ENCODE data around the gene NTN5. TPM values are rescaled to one million over a fixed set of nuclear protein-coding genes. Genes with fewer than 3 reads are reported as not detected.

Gene NTN5
- total and polyA plus RNA-seq, 2 experiments from 2014 or later: 0.52 to 0.94 TPM

GRCh38 chr19:48703316-48703715 lies 30.5 kb upstream of the NTN5 start:
- Mint-ChIP-seq H3K27ac (no peak overlapping the region), H3K4me1 (peaks cover 4% of the 10 kb centered on the region), H3K4me3 (no peak overlapping the region), H3K27me3 (ENCODE audit: insufficient read depth, low read depth, poor library complexity) (peaks cover 9% of the 10 kb centered on the region), H3K36me3 (ENCODE audit: low read depth) (peaks cover 39% of the 10 kb centered on the region), H3K9me3 (peaks cover 11% of the 10 kb centered on the region)
- no peak overlapping the region for H2AFZ ChIP-seq
- no peaks in the 10 kb centered on the region for H4K20me1 ChIP-seq (replicated peaks; ENCODE audit: insufficient read depth)
- H3F3A ChIP-seq (replicated peaks; ENCODE audit: low read depth): no peaks in the 10 kb centered on the region
- H3K27ac ChIP-seq (ENCODE audit: low read depth): no peak overlapping the region
- no peaks in the 10 kb centered on the region for H3K79me2 ChIP-seq (replicated peaks; ENCODE audit: insufficient read depth)
- peaks cover 2% of the 10 kb centered on the region; the same call in 1 of the 2 replicates for H3K4me1 ChIP-seq (ENCODE audit: insufficient read depth)
- H3K4me3 ChIP-seq: no peak overlapping the region
- no peaks in the 10 kb centered on the region for H3K9me2 ChIP-seq (ENCODE audit: insufficient read depth)
- H3K27me3 ChIP-seq (ENCODE audit: insufficient read depth): no peaks in the 10 kb centered on the region
- TF ChIP-seq POLR2AphosphoS5 (IDR thresholded peaks at IDR 0.05; ENCODE audit: low read depth) (no peak), EZH2phosphoT487 (IDR thresholded peaks at IDR 0.05; ENCODE audit: unreplicated experiment) (no peak), ZNF462 (CRISPR knock-in tag; IDR thresholded peaks at IDR 0.05) (no peak), ZNF114 (CRISPR knock-in tag; IDR thresholded peaks at IDR 0.05) (no peak), JUNB (IDR thresholded peaks at IDR 0.05; ENCODE audit: unreplicated experiment) (no peak), CTCF (conservative IDR thresholded peaks at IDR 0.05; ENCODE audit: low read depth in 2 of 2) (no peak), REST (IDR thresholded peaks at IDR 0.05; ENCODE audit: unreplicated experiment) (no peak), EZH2 (IDR thresholded peaks at IDR 0.05; ENCODE audit: low read depth, unreplicated experiment) (no peak), NANOG (IDR thresholded peaks at IDR 0.05; ENCODE audit: borderline replicate concordance) (no peak), STAT1 (IDR thresholded peaks at IDR 0.05; ENCODE audit: unreplicated experiment) (no peak), ZNF331 (CRISPR knock-in tag; IDR thresholded peaks at IDR 0.05; ENCODE audit: low read depth) (no peak), ETS1 (IDR thresholded peaks at IDR 0.05) (no peak)
- ATAC-seq (no peak), DNase-seq (ENCODE audit: low spot score) (no peak)
- no peak overlapping the region for H3K4me2 ChIP-seq
- no peaks in the 10 kb centered on the region for H3K36me3 ChIP-seq (ENCODE audit: insufficient read depth)
